ENCODE data around the gene MYB.

DNA sequence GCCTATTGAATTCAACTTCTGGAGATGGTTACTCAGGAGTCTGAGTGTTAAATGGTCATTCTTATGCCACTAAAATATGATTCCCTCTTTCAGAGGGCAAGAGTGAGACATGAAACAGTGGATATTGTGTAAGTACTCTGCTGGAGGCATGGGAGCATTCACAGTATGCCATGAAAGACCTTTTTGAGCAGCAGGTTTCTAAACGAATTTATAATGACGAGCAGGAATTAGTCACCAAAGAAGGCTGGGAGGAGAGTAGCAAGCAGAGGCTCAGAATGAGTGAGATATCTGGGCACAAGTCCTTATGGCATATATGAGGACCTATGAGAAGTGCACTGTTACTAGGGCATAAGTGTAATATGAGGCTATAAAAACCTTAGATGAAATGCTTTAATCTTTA lies 10.9 kb upstream of the MYB start:
- TF ChIP-seq, protein P1, sequence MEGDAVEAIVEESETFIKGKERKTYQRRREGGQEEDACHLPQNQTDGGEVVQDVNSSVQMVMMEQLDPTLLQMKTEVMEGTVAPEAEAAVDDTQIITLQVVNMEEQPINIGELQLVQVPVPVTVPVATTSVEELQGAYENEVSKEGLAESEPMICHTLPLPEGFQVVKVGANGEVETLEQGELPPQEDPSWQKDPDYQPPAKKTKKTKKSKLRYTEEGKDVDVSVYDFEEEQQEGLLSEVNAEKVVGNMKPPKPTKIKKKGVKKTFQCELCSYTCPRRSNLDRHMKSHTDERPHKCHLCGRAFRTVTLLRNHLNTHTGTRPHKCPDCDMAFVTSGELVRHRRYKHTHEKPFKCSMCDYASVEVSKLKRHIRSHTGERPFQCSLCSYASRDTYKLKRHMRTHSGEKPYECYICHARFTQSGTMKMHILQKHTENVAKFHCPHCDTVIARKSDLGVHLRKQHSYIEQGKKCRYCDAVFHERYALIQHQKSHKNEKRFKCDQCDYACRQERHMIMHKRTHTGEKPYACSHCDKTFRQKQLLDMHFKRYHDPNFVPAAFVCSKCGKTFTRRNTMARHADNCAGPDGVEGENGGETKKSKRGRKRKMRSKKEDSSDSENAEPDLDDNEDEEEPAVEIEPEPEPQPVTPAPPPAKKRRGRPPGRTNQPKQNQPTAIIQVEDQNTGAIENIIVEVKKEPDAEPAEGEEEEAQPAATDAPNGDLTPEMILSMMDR (IDR thresholded peaks at IDR 0.05; ENCODE audit: extremely low read depth in 1 of 2, insufficient read depth in 1 of 2, low read depth in 1 of 2, low read length in 2 of 2): no peak
- TF ChIP-seq MYC (IDR thresholded peaks at IDR 0.05; ENCODE audit: low read depth, low read length) (no peak), POLR2A (IDR thresholded peaks at IDR 0.05; ENCODE audit: low read depth, low read length) (no peak)

Measured in endothelial cell of umbilical vein (primary cell).